Measurements from ENCODE around the gene CTRB1.

Gene CTRB1

DNA sequence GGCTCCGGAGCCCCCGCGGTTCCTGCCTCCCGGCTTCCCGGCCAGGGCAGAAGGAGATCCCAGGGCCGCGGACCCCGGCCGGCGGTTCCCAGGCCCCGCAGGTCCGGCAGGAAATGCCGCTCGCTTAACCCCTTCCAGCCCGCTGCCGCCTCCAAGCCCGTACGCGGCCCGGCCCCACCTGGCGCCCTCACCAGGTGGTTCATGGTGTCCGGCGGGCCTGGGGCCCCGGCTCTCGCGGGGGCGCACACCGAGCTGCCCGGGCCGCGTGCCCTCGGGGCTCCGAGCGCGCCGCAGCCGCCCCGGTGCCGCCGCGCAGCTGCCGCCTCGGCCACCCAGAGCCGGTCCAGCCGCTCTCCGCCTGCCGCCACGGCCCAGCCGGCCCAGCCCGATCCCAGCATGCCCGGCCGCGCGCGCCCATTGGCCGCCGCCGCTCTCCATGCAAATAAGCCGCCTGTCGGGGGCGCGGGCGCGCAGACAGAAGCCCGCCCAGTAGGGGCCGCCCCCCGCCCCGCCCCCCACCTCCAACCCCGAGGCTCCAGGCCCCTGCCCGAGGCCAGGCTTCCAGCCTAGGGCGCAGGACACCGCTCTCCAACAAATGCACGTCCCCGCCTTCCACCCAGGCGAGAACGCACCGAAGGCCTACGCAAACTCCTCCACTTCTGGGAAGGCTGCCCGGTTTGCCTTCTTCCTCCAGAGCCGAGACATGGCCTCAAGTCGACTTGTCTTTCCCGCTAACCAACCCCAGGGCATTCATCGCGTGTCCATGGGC, 32.7 kb downstream of the CTRB1 start, which contains the start of gene BCAR1:
TSS of gene BCAR1 (minus strand) at position 345 of the 769 bp plus-strand sequence. CDS start at position 203, 142 bp downstream.
- H3K4me3 ChIP-seq (ENCODE audit: control insufficient read depth, low read depth, low read length) = peak within 1 kb of the TSS; percentile 70
- DNase-seq (ENCODE audit: low read depth) = peak; percentile 94

GRCh38 chr16:75252049-75252864, 33.5 kb downstream of the CTRB1 start:
- TF ChIP-seq, protein P1, sequence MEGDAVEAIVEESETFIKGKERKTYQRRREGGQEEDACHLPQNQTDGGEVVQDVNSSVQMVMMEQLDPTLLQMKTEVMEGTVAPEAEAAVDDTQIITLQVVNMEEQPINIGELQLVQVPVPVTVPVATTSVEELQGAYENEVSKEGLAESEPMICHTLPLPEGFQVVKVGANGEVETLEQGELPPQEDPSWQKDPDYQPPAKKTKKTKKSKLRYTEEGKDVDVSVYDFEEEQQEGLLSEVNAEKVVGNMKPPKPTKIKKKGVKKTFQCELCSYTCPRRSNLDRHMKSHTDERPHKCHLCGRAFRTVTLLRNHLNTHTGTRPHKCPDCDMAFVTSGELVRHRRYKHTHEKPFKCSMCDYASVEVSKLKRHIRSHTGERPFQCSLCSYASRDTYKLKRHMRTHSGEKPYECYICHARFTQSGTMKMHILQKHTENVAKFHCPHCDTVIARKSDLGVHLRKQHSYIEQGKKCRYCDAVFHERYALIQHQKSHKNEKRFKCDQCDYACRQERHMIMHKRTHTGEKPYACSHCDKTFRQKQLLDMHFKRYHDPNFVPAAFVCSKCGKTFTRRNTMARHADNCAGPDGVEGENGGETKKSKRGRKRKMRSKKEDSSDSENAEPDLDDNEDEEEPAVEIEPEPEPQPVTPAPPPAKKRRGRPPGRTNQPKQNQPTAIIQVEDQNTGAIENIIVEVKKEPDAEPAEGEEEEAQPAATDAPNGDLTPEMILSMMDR (conservative IDR thresholded peaks at IDR 0.05; ENCODE audit: control insufficient read depth, insufficient read depth, low read depth, low read length) = no peak
- H3K4me3 ChIP-seq (ENCODE audit: control insufficient read depth, low read depth, low read length) = no peak overlapping the region
- DNase-seq (ENCODE audit: low read depth) = no peak

More for the DNA sequence above, 32.7 kb downstream of the CTRB1 start, which contains the start of gene BCAR1:
- TF ChIP-seq, protein P1 (conservative IDR thresholded peaks at IDR 0.05; ENCODE audit: control insufficient read depth, insufficient read depth, low read depth, low read length) = no peak

DNA sequence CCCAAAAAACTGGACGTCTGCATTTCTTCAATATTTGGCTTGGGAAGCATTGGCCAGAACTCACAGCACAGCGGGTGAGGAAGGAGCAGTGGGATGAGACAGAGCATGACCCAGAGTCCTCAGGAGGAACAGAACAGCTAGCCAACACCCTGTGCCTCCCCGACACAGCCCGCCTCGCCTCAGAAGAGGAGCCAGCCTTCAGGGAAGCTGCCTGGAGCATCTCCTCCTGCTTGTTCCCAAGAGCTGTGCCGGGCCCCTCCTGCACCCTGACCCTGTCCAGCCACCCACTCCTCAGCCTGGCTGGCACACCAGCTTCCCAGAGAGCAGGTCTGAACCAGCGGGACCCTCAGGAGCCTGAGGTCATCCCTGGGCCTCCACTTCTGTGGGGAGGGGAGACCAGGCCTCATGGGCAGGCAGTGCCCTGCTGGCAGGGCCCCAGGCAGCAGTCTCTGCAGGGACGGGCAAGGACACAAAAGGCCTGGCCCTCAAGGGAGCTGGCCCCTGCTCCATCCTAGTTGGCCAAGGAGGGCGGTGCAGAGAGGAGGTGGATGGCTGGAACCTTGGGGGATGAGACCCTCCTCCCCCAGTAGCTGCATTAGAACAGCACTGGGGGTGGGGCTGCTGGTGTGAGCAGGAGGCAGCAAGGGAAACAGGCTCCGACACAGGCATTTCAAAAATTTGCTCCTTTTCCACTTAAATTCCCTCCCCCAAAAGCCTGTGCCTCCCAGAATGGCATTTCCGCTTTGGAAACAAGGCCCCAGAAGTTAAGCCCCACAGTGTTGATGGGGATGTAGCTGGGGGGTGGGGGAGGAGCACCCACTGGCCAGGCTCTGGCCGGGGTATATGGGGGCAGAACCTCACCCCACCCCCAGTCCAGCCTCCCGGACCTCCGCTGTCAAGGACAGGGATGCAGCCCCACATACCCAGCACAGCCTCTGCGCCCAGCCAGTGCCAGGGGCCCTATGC, 34.4 kb downstream of the CTRB1 start:
- DNase-seq (ENCODE audit: low read depth) = peak; percentile 49
- TF ChIP-seq, protein P1 (conservative IDR thresholded peaks at IDR 0.05; ENCODE audit: control insufficient read depth, insufficient read depth, low read depth, low read length) = no peak
- H3K4me3 ChIP-seq (ENCODE audit: control insufficient read depth, low read depth, low read length) = no peak overlapping the region

GRCh38 chr16:75254359-75254837, 35.6 kb downstream of the CTRB1 start:
- TF ChIP-seq, protein P1 (conservative IDR thresholded peaks at IDR 0.05; ENCODE audit: control insufficient read depth, insufficient read depth, low read depth, low read length) = no peak
- no peak overlapping the region for H3K4me3 ChIP-seq (ENCODE audit: control insufficient read depth, low read depth, low read length)
- peak; percentile 73 for DNase-seq (ENCODE audit: low read depth)

- TF ChIP-seq, protein P1 (conservative IDR thresholded peaks at IDR 0.05; ENCODE audit: control insufficient read depth, insufficient read depth, low read depth, low read length) = no peak
- H3K4me3 ChIP-seq (ENCODE audit: control insufficient read depth, low read depth, low read length) = no peak overlapping the region
- no peak for DNase-seq (ENCODE audit: low read depth)
Measured at GRCh38 chr16:75256059-75256571, 37.3 kb downstream of the CTRB1 start.

Data from fibroblast of mammary gland (primary cell).